Gastrocnemius medialis (tissue), 4 donors: Measurements from ENCODE around the gene ABHD17A. TPM values are rescaled to one million over a fixed set of nuclear protein-coding genes. Genes with fewer than 3 reads are reported as not detected.

Source experiments
- ATAC-seq, 2 donors: fragments of 150-250 bp; one replicate each; pipeline ENCODE4 v1.9.1; 2016
- DNase-seq, 2 donors: peaks; one replicate each; pipeline ENCODE4 v3.0.0-alpha.2; 2019
- H3K27ac ChIP-seq, 4 donors: fragments of 200-600 bp; sonication (generic); 1 replicate in 1 of 4; 2 replicates in 3 of 4; pipeline ENCODE4 v1.5.1; 2016 to 2018; ENCODE audit warnings: mild to moderate bottlenecking in 2 of 4, moderate library complexity in 1 of 4
- H3K27me3 ChIP-seq, 3 donors: fragments of 200-600 bp; sonication (generic) in 2 of 3; 1 replicate in 1 of 3; 2 replicates in 2 of 3; pipeline versions ENCODE4 v1.5.1 to v1.6.0; 2016 to 2019; ENCODE audit warnings: mild to moderate bottlenecking in 1 of 3, moderate library complexity in 1 of 3
- H3K36me3 ChIP-seq, 2 donors: fragments of 200-600 bp; sonication (generic) in 1 of 2; one replicate each; pipeline ENCODE4 v1.5.1; 2017 to 2018
- H3K4me1 ChIP-seq, 2 donors: fragments of 200-600 bp; sonication (generic) in 1 of 2; one replicate each; pipeline ENCODE4 v1.5.1; 2016 to 2017; ENCODE audit warnings: mild to moderate bottlenecking in 2 of 2
- H3K4me3 ChIP-seq, 4 donors: fragments of 200-600 bp; sonication (generic) in 3 of 4; 1 replicate in 1 of 4; 2 replicates in 3 of 4; pipeline ENCODE4 v1.5.1; 2016 to 2019; ENCODE audit warnings: mild to moderate bottlenecking in 2 of 4
- H3K9me3 ChIP-seq, 3 donors: fragments of 200-600 bp; sonication (generic) in 2 of 3; 1 replicate in 1 of 3; 2 replicates in 2 of 3; pipeline ENCODE4 v1.5.1; 2016 to 2019
- POLR2A ChIP-seq, 2 donors: fragments of 450-650 bp; IDR thresholded peaks; one replicate each; pipeline ENCODE4 v1.6.1; 2017; ENCODE audit warnings: antibody characterized with exemption in 2 of 2, mild to moderate bottlenecking in 2 of 2, moderate library complexity in 2 of 2
- in situ Hi-C, 4 donors: fragments of 200-750 bp; cut with MboI; loops; one replicate each; pipeline versions ENCODE4 v1.15.0 to v1.8.0; 2017; ENCODE audit warnings: low sequenced_read_pairs in 4 of 4
- intact Hi-C: fragments of 100-400 bp; cut with DNase I; formaldehyde crosslinking; loops from one replicate; pipeline ENCODE4 v1.15.1; 2023; ENCODE audit warnings: low total_unique reads
- total RNA-seq, 4 donors: library from RNA; depleted of rRNA; stranded (reverse); fragments of >200 nt; gene quantifications; one replicate each; pipeline versions ENCODE4 v1.1.0 to v1.2.3, GENCODE V29; 2016
- TF ChIP-seq, protein P1 (sequence below), 5 experiments: fragments of 450-650 bp in 3 of 5; fragments of 200-600 bp in 2 of 5; sonication (generic) in 2 of 5; IDR thresholded peaks in 4 of 5; conservative IDR thresholded peaks in 1 of 5; 1 replicate in 4 of 5; 2 replicates in 1 of 5; pipeline ENCODE4 v1.5.1; 2016 to 2019; ENCODE audit warnings: antibody characterized with exemption in 5 of 5, mild to moderate bottlenecking in 3 of 5, moderate library complexity in 3 of 5

ABHD17A gene
- total RNA-seq, 4 donors from 2014 or later: 49.4 to 87.7 (median 70.8) TPM

DNA sequence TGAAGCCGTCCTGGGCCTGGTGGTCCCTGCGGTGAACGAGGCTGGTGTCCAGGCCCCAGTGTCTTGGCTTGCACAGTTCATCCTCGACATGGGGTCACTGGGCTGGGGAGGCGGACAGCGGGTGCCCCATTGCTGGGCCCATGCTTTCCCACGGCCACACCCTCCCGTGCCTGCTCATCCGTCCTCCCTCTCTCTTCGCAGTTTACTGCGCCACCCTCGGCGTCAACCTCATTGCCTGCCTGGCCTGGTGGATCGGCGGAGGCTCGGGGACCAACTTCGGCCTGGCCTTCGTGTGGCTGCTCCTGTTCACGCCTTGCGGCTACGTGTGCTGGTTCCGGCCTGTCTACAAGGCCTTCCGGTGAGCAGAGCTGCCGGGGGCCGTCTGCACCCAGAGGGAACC is 32.6 kb upstream of the ABHD17A start:
- intact Hi-C loops (no loop called here), in situ Hi-C loops (no loop called here)
- Histone ChIP-seq H3K36me3 (peaks cover 0 to 47% of the 10 kb centered on the region in 2 donors), H3K27me3 (no peaks in the 10 kb centered on the region), H3K9me3 (no peaks in the 10 kb centered on the region), H3K4me1 (no peaks in the 10 kb centered on the region), H3K4me3 (no peak overlapping the region), H3K27ac (no peak overlapping the region)
- DNase-seq (no peak), ATAC-seq (no peak)
- TF ChIP-seq POLR2A (IDR thresholded peaks at IDR 0.05): no peak

DNA sequence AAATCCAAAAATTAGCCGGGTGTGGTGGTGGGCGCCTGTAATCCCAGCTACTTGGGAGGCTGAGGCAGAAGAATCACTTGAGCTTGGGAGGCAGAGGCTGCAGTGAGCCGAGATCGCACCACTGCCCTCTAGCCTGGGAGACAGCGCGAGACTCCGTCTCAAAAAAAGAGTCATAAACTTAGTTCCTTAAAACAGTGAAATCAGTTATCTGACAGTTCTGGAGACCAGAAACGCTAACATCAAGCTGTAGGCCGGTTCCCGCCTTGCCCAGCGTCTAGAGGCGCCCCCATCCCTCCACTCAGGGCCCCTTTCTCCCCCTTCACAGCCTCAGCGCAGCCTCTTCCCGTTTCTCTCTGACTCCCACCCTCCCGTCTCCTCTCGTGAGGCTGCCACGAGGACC is 31.9 kb upstream of the ABHD17A start:
- DNase-seq (no peak), ATAC-seq (no peak)
- Histone ChIP-seq H3K9me3 (no peaks in the 10 kb centered on the region), H3K4me3 (no peak overlapping the region), H3K27me3 (no peaks in the 10 kb centered on the region), H3K36me3 (peaks cover 0 to 41% of the 10 kb centered on the region in 2 donors), H3K4me1 (no peaks in the 10 kb centered on the region), H3K27ac (no peak overlapping the region)
- no peak for TF ChIP-seq POLR2A (IDR thresholded peaks at IDR 0.05)
- TF ChIP-seq, protein P1, sequence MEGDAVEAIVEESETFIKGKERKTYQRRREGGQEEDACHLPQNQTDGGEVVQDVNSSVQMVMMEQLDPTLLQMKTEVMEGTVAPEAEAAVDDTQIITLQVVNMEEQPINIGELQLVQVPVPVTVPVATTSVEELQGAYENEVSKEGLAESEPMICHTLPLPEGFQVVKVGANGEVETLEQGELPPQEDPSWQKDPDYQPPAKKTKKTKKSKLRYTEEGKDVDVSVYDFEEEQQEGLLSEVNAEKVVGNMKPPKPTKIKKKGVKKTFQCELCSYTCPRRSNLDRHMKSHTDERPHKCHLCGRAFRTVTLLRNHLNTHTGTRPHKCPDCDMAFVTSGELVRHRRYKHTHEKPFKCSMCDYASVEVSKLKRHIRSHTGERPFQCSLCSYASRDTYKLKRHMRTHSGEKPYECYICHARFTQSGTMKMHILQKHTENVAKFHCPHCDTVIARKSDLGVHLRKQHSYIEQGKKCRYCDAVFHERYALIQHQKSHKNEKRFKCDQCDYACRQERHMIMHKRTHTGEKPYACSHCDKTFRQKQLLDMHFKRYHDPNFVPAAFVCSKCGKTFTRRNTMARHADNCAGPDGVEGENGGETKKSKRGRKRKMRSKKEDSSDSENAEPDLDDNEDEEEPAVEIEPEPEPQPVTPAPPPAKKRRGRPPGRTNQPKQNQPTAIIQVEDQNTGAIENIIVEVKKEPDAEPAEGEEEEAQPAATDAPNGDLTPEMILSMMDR (IDR thresholded peaks at IDR 0.05 in 4 of 5, conservative IDR thresholded peaks at IDR 0.05 in 1 of 5): no peak
- in situ Hi-C loops (no loop called here), intact Hi-C loops (no loop called here)

DNA sequence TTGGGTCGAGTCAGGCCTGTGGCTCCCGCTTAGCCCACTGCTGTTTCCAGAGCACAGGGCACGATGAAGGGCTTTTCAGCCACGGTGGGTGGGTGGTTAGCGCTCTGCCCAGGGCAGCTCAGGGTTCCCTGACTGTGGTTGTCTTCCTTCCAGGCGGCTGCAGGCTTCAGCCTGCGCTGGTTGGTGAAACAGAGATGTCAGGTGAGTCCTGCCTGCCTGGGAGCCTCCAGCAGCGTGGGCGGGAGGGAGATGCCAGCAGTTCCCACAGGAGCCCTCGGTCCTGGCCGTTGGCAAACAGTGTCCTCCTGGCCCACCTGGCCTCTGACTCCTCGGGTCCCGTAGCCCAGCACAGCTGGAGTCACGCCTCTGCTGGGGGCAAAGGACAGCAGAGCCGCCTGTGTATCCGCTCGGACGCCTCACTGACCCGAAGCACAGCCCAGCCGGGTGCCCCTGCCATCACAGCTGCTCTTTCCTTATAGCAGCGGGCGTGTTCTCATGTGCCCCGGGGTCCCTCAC is 29.6 kb upstream of the ABHD17A start:
- Histone ChIP-seq H3K27ac (no peak overlapping the region), H3K9me3 (no peaks in the 10 kb centered on the region), H3K4me1 (no peaks in the 10 kb centered on the region), H3K4me3 (no peak overlapping the region), H3K36me3 (peaks cover 0 to 26% of the 10 kb centered on the region in 2 donors), H3K27me3 (no peaks in the 10 kb centered on the region)
- no peak for ATAC-seq
- in situ Hi-C loops: no loop called here
- no peak for DNase-seq
- TF ChIP-seq, protein P1 (IDR thresholded peaks at IDR 0.05 in 4 of 5, conservative IDR thresholded peaks at IDR 0.05 in 1 of 5): no peak
- intact Hi-C loops: no loop called here

DNA sequence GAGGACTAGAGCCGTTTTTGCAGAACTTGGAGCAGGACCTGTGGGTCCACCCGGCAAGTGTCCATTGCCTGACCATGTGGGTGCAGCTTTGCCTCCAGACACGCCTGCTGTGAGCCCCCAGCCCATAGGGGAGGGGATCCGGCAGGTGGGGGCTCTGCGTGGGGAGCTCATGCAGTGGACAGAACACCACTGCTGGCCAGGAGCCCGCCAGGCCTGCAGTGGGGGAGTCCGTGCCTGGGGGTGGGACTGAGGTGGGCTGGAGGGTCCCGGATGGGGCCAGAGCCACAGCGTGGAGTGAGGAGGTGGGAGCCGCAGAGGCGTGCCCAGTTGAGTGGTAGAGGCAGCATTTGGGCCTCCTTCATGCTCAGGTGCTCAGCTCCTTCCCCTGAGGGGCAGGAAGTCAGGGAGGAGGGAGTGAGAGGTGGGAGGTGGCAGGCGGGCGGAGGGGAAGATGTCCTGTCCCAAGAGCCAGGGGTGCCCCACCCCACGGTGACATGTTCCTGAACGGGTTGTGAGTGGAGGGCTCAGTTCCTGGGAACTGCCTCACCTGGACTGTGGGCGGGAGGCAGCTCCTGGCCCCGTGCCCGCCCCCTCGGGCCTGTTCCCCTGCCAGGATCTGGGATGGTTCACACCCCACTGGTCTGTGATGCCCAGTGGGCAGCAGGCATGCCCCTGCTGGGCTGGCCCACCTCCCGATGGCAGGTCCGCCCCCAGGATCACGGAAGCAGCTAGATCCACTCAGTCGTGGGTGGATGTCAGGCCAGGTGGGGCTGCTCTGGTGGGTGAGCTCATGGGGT is 28.7 kb upstream of the ABHD17A start:
- no peak for TF ChIP-seq POLR2A (IDR thresholded peaks at IDR 0.05)
- TF ChIP-seq, protein P1 (IDR thresholded peaks at IDR 0.05 in 4 of 5, conservative IDR thresholded peaks at IDR 0.05 in 1 of 5): no peak
- Histone ChIP-seq H3K27ac (no peak overlapping the region), H3K9me3 (no peaks in the 10 kb centered on the region), H3K4me3 (no peak overlapping the region), H3K4me1 (peaks cover 0 to 8% of the 10 kb centered on the region in 2 donors), H3K36me3 (peaks cover 0 to 17% of the 10 kb centered on the region in 2 donors), H3K27me3 (no peaks in the 10 kb centered on the region)
- in situ Hi-C loops (no loop called here), intact Hi-C loops (no loop called here)
- DNase-seq (no peak), ATAC-seq (no peak)

DNA sequence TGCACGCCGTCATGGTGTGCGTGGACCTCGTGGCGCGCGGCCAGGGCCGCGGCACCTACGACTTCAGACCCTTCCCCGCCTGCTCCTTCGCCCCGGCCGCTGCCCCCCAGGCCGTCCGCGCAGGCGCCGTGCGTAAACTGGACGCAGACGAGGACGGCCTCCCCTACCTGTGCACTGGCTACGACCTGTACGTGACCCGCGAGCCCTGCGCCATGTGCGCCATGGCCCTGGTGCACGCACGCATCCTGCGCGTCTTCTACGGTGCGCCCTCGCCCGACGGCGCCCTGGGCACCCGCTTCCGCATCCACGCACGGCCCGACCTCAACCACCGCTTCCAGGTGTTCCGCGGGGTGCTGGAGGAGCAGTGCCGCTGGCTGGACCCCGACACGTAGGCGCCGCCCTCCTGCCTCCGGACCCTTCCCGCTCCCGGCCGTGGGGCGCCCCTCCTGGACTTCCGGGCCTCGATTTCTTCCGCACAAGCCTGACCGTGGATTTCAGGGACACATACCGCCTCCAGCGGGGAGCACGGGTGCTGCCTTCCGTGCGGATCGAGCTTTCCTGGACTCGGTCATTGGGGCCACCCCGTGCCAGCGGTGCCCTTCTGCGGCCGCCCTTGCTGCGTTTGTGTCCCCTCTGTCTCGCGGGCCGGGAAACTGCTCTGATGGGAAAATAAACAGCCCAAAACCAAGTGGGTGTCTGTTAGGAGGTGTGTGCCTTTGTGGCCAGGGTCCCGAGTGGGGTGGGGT is 27.6 kb upstream of the ABHD17A start:
- in situ Hi-C loops (no loop called here), intact Hi-C loops (no loop called here)
- Histone ChIP-seq H3K4me3 (no peak overlapping the region), H3K27ac (no peak overlapping the region), H3K9me3 (no peaks in the 10 kb centered on the region), H3K4me1 (peaks cover 0 to 8% of the 10 kb centered on the region in 2 donors), H3K27me3 (no peaks in the 10 kb centered on the region), H3K36me3 (peaks cover 0 to 9% of the 10 kb centered on the region in 2 donors)
- ATAC-seq (no peak), DNase-seq (no peak)
- TF ChIP-seq, protein P1 (IDR thresholded peaks at IDR 0.05 in 4 of 5, conservative IDR thresholded peaks at IDR 0.05 in 1 of 5): no peak
- no peak for TF ChIP-seq POLR2A (IDR thresholded peaks at IDR 0.05)
